Heart left ventricle (tissue), 13 donors: ENCODE results near the gene CHCHD6.

Experiments
- CTCF ChIP-seq, 12 donors: fragments of 200-600 bp; sonication (generic) in 4 of 12; IDR thresholded peaks; one replicate each; pipeline versions ENCODE4 v1.5.0 to v1.8.0; 2018 to 2022; ENCODE audit warnings: antibody characterized with exemption in 12 of 12, mild to moderate bottlenecking in 5 of 12
- POLR2A ChIP-seq, 2 donors: fragments of 450-650 bp; IDR thresholded peaks; one replicate each; pipeline ENCODE4 v1.6.1; 2017; ENCODE audit warnings: antibody characterized with exemption in 2 of 2, mild to moderate bottlenecking in 2 of 2, moderate library complexity in 2 of 2
- donor health status: ischemic (EF 13 %, LVEDD 7.1; RV severe dilation, severe dysfunction).
- donor health status: DM: no; HTN: yes; CAD: no.
- donor health status: DM: no; HTN: no; CAD: no.
- donor health status: ischemic (EF 25% LVEDD 6.9; RV normal size, moderate dysfunction).
- donor health status: ischemic (EF 25% LVEDD 5.7; RV mildly dilated, moderate dysfunction).
- donor health status: ischemic (EF 35%, LVEDD 5.7; RV mildly dilated, moderate dysfunction).
- donor health status: nonischemic (EF 11% LVEDD 7.7; RV severe dilation, severe dysfunction).
- donor health status: DM: yes; HTN: yes; CAD: no.
- donor health status: PGD.
- donor health status: ischemic (EF 29% LVEDD 5.4; RV normal size, mild dysfunction).
- donor health status: nonischemic (EF 23%, LVEDD 6.1; RV moderate dilation, normal function).

GRCh38 chr3:126748701-126749546 lies 44.9 kb downstream of the CHCHD6 start:
- TF ChIP-seq CTCF (IDR thresholded peaks at IDR 0.05) (no peak), POLR2A (IDR thresholded peaks at IDR 0.05) (no peak)
